Activated T-cell treated with anti-CD3 and anti-CD28 coated beads, Interleukin-2, amount 50 U/mL, for 48 hours (primary cell): ENCODE data around the gene MT1G.
"Not testable (repeated sequence)": the region's sequence is repeated elsewhere in the genome, so short reads cannot be mapped to it uniquely, and the experiment has no call there.

Source experiments
- DNase-seq, 2 experiments: peaks; one replicate each; pipeline ENCODE4 v3.0.0-alpha.2; 2020

Gene MT1G

GRCh38 chr16:56667581-56668571 is at the start of gene MT1G:
MT1G (minus strand) TSS chr16:56668065; CDS start chr16:56667993, 72 bp downstream.
- peak; percentile 60 to 69 for DNase-seq

DNA sequence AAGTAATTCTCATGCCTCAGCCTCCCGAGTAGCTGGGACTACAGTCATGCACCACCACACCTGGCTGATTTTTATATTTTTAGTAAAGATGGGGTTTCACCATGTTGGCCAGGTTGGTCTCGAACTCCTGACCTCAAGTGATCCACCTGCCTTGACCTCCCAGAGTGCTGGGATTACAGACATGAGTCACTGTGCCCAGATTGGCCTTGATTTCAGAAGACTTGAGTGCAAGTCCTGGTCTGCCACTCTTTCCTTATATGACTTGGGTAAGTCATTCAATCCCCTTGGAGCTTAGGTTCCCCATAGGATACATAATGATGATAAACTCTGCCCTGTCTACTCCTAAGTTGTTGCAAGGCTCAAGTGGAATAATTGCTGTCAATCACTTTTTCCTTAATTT is 49.7 kb upstream of the MT1G start:
- DNase-seq = not testable (repeated sequence)

GRCh38 chr16:56716761-56717160 is 48.9 kb upstream of the MT1G start:
- no peak for DNase-seq

DNA sequence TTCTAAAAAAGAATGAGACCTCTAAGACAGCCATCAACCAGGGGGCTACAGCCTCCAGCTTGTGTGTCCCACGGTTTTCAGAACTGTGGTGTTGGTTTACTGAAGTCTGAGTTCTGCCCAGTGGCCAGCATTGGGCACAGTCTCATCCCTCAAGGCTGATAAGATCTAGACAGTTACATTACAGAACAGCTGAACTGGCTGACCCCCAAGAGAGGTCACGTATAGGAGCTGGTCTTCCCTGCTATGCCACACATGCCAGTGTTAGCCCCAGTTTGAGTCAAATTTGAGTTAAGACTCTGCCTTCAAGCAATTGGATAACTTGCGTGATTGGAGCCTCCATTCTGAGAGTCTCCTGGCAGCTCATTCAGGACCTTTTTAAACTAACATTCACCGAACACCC is 47.3 kb upstream of the MT1G start:
- DNase-seq = no peak

DNA sequence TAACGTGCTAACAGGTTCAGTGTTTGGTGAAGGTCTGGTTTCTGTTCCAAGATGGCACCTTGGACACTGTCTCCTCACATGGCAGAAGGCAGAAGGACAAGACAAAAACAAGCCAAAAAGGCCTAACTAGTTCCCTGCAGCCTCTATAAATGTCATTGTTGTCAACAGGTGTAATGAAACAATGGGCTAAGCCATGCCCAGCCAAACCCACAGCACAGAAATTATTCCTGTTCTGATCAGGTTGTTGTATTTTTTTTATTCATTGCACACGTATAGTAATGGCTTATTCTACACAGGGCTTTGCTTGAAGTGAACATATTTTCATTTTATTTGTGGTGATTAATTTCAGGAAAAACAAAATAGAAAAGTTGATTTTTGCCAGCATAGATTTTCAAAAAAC is 45.9 kb upstream of the MT1G start:
- DNase-seq = no peak

DNA sequence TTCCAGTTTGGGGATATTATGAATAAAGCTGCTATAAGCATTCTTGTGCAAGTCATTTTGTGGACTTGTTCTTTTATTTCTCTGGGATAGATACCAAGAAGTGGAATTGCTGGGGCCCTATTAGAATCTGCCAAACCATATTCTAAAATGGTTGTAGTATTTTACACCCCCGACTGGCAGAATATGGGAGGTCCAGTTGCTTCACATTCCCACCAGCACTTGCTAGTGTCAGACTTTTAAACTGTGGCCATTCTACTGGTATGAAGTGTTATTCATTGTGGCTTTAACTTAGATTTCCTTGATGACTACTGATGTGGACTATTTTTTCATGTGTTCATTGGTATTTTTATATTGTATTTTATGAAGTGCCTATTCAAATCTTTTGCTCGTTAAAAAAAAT is 44.0 kb upstream of the MT1G start:
- DNase-seq = no peak

GRCh38 chr16:56710181-56710737 is 42.4 kb upstream of the MT1G start:
- no peak for DNase-seq

DNA sequence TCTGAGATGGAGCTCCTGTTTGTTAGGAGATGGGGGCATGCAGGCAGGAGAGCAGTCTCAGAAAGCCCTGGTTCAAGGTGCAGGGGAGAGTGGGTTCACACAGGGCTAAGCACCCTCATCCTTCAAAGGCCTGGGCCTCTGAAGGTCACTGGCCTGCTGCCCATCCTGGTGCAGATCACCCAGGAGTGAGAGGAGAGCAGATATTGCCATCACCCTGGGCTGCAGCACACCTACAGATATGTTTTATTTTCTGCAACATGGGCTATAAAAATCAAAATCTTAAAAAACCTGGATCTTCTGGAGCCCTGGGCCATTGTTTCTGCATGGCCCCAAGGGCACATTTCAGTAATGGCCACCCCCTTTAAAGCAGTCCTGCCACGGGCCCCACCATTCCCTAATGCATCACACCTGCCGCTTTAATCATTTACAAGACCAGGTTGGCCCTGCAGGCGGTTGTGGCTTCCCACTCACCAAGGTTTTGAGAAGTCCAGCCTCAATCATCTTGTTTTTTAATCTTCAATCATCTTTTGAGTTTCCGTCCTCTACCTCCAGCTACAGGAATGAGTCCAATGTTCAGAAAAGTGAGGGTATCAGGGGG is 41.7 kb upstream of the MT1G start:
- DNase-seq = no peak

GRCh38 chr16:56708525-56709442 is 40.9 kb upstream of the MT1G start:
- peak; percentile 42 to 52 for DNase-seq

- no peak for DNase-seq
Observed at GRCh38 chr16:56702836-56703235, 35.0 kb upstream of the MT1G start.

GRCh38 chr16:56701534-56701933 is 33.7 kb upstream of the MT1G start:
- DNase-seq = no peak

- DNase-seq = no peak
Observed at GRCh38 chr16:56700631-56701030, 32.8 kb upstream of the MT1G start.

DNA sequence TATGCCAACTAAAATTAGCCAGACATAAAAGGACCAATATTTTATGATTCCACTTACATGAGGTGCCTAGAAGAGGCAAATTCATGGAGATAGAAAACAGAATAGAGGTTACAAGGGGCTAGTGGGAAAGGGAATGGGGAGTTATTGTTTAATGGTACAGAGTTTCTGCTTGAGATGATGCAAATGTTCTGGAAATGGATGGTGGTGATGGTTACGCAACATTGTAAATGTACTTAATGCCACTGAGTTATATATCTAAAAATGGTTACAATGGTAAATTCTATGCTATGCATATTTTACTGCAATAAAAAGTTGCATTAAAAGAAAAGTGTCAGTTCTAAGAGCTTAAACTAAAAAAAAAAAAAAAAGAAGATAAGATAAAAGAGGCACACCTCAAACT is 32.3 kb upstream of the MT1G start:
- DNase-seq = no peak

DNA sequence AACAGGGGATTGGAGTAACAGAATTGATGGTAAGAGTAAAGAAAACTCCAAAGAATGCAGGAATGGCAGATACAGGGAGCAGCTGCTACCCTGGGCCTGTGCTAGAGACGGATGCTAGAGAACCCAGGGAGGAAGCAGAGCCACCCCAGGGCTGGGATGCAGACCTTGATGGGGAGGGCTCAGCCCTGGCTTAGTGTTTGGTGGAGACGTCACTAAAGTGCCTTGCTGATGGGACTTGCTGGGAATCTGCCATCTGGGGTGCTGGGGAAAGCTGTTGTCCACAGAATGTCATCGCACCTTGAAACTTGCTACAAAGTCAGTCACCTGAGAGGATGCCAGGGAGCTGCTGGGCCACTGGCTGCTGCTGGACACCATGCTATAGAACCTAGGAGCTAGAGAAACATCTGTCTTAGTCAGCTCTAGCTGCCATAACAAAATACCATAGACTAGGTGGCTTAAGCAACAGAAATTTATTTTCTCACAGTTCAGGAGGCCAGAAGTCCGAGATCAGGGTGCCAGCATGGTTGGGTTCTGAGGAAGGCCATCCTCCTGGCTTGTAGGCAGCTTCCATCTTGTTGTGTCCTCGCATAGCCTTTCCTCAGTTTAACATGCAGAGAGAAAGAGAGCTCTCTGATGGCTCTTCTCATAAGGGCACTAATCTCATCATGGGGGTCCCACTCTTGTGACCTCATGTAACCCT is 29.7 kb upstream of the MT1G start:
- no peak for DNase-seq

DNA sequence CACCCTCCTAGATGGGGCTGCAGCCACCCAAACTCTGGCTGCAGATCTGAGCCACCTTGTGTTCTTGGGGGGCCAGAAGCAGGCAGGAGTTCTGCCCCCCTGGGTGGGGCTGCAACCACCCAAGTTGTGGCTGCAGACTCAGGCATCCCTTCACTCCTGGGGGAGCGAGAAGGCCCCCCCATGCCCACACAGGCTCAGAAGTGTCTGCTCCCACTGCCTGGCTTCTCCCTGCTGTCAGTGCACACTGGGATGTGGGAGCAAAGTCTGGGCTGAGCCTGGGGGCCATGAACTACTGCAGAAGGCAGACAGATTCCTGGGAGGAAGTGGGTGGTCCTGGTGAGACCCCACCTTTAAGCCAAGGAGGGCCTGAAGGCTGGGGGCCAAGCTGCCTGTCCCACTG is 27.4 kb upstream of the MT1G start:
- DNase-seq = no peak

- DNase-seq = no peak
Observed at GRCh38 chr16:56691885-56692284, 24.0 kb upstream of the MT1G start.

- no peak for DNase-seq
Observed at GRCh38 chr16:56690420-56691122, 22.7 kb upstream of the MT1G start.

GRCh38 chr16:56689171-56689570 is 21.3 kb upstream of the MT1G start:
- DNase-seq = no peak

- DNase-seq = no peak
Observed at GRCh38 chr16:56688762-56689161, 20.9 kb upstream of the MT1G start.

GRCh38 chr16:56686758-56687157 is 18.9 kb upstream of the MT1G start:
- DNase-seq = no peak

GRCh38 chr16:56684926-56685590 is 17.2 kb upstream of the MT1G start:
- DNase-seq = no peak
